ENCODE measurements around the gene CELF5.

DNA sequence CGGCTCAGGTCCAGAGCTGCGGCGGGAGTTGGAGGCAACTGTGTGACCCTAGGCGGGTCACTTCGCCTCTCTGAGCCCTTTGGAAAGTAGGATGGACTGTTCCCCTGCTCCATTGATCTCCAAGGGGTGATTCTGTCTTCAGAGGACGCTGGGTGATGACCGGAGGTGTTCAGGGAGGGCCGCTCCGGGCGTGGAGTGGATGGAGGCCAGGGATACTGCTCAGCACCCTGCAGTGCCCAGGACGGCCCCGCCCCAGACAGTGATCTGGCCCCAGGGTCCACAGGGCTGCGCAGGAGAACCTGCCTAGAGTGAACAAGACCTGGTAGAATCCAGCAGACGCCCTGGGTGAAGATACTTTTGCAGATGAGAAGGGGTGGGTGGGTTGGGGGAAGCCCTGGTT is 31.8 kb upstream of the CELF5 start:
- TF ChIP-seq, protein P1, sequence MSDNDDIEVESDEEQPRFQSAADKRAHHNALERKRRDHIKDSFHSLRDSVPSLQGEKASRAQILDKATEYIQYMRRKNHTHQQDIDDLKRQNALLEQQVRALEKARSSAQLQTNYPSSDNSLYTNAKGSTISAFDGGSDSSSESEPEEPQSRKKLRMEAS (CRISPR knock-in tag; IDR thresholded peaks at IDR 0.05), result no peak
- TF ChIP-seq, protein P2, sequence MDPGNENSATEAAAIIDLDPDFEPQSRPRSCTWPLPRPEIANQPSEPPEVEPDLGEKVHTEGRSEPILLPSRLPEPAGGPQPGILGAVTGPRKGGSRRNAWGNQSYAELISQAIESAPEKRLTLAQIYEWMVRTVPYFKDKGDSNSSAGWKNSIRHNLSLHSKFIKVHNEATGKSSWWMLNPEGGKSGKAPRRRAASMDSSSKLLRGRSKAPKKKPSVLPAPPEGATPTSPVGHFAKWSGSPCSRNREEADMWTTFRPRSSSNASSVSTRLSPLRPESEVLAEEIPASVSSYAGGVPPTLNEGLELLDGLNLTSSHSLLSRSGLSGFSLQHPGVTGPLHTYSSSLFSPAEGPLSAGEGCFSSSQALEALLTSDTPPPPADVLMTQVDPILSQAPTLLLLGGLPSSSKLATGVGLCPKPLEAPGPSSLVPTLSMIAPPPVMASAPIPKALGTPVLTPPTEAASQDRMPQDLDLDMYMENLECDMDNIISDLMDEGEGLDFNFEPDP (CRISPR knock-in tag; IDR thresholded peaks at IDR 0.05), result no peak
- TF ChIP-seq EZH2 (IDR thresholded peaks at IDR 0.05; ENCODE audit: borderline replicate concordance, low read depth, low read length), result no peak
- TF ChIP-seq POLR2A (conservative IDR thresholded peaks at IDR 0.05), result no peak
- TF ChIP-seq, protein P3, sequence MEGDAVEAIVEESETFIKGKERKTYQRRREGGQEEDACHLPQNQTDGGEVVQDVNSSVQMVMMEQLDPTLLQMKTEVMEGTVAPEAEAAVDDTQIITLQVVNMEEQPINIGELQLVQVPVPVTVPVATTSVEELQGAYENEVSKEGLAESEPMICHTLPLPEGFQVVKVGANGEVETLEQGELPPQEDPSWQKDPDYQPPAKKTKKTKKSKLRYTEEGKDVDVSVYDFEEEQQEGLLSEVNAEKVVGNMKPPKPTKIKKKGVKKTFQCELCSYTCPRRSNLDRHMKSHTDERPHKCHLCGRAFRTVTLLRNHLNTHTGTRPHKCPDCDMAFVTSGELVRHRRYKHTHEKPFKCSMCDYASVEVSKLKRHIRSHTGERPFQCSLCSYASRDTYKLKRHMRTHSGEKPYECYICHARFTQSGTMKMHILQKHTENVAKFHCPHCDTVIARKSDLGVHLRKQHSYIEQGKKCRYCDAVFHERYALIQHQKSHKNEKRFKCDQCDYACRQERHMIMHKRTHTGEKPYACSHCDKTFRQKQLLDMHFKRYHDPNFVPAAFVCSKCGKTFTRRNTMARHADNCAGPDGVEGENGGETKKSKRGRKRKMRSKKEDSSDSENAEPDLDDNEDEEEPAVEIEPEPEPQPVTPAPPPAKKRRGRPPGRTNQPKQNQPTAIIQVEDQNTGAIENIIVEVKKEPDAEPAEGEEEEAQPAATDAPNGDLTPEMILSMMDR (IDR thresholded peaks at IDR 0.05 in 2 of 3, conservative IDR thresholded peaks at IDR 0.05 in 1 of 3; ENCODE audit: insufficient read depth in 2 of 3, low read depth in 1 of 3, low read length in 3 of 3), result no peak
- TF ChIP-seq GABPA (tag; conservative IDR thresholded peaks at IDR 0.05; ENCODE audit: low read depth), result no peak
- TF ChIP-seq SRF (CRISPR knock-in tag; IDR thresholded peaks at IDR 0.05), result no peak
- TF ChIP-seq TBP (optimal IDR thresholded peaks at IDR 0.05; ENCODE audit: low read depth, low read length), result no peak
- no peak for TF ChIP-seq JUN (IDR thresholded peaks at IDR 0.05; ENCODE audit: borderline replicate concordance, low read depth, low read length)
- TF ChIP-seq JUN (CRISPR knock-in tag; IDR thresholded peaks at IDR 0.05; ENCODE audit: borderline replicate concordance), result no peak
- no peak for TF ChIP-seq ZNF699 (CRISPR knock-in tag; IDR thresholded peaks at IDR 0.05; ENCODE audit: insufficient replicate concordance)
- TF ChIP-seq HDGF (IDR thresholded peaks at IDR 0.05), result no peak
- TF ChIP-seq, protein P4, sequence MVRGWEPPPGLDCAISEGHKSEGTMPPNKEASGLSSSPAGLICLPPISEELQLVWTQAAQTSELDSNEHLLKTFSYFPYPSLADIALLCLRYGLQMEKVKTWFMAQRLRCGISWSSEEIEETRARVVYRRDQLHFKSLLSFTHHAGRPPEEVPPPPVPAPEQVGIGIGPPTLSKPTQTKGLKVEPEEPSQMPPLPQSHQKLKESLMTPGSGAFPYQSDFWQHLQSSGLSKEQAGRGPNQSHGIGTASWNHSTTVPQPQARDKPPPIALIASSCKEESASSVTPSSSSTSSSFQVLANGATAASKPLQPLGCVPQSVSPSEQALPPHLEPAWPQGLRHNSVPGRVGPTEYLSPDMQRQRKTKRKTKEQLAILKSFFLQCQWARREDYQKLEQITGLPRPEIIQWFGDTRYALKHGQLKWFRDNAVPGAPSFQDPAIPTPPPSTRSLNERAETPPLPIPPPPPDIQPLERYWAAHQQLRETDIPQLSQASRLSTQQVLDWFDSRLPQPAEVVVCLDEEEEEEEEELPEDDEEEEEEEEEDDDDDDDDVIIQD (CRISPR knock-in tag; IDR thresholded peaks at IDR 0.05), result no peak

All from K562 (cell line).